Tibial nerve (tissue), 4 donors: ENCODE measurements around the gene AHNAK. TPM values are rescaled to one million over a fixed set of nuclear protein-coding genes. Genes with fewer than 3 reads are reported as not detected.

ENCODE experiments used
- DNase-seq, 2 donors: peaks; one replicate each; pipeline ENCODE4 v3.0.0-alpha.2; 2019; ENCODE audit warnings: low spot score in 2 of 2
- H3K27ac ChIP-seq, 4 donors: fragments of 200-600 bp; sonication (generic) in 3 of 4; one replicate each; pipeline ENCODE4 v1.5.1; 2017 to 2019; ENCODE audit warnings: mild to moderate bottlenecking in 1 of 4
- H3K27me3 ChIP-seq, 2 donors: fragments of 200-600 bp; sonication (generic) in 1 of 2; one replicate each; pipeline versions ENCODE4 v1.5.1 to v1.6.0; 2017 to 2019
- H3K36me3 ChIP-seq, 3 donors: fragments of 200-600 bp; sonication (generic); one replicate each; pipeline ENCODE4 v1.5.1; 2018 to 2019
- H3K4me1 ChIP-seq, 4 donors: fragments of 200-600 bp; sonication (generic) in 3 of 4; one replicate each; pipeline ENCODE4 v1.5.1; 2017 to 2019
- H3K4me3 ChIP-seq, 4 donors: fragments of 200-600 bp; sonication (generic) in 3 of 4; one replicate each; pipeline ENCODE4 v1.5.1; 2017 to 2019; ENCODE audit warnings: mild to moderate bottlenecking in 1 of 4, moderate library complexity in 1 of 4
- H3K9me3 ChIP-seq, 4 donors: fragments of 200-600 bp; sonication (generic) in 3 of 4; one replicate each; pipeline ENCODE4 v1.5.1; 2017 to 2019
- CTCF ChIP-seq, 5 experiments: fragments of 200-600 bp in 3 of 5; fragments of 450-650 bp in 2 of 5; sonication (generic) in 3 of 5; IDR thresholded peaks; one replicate each; pipeline ENCODE4 v1.5.1; 2016 to 2019; ENCODE audit warnings: antibody characterized with exemption in 5 of 5, mild to moderate bottlenecking in 3 of 5, moderate library complexity in 2 of 5
- EP300 ChIP-seq, 2 donors: sonication (generic); formaldehyde crosslinking; IDR thresholded peaks; one replicate each; pipeline ENCODE4 v1.6.1; 2017; ENCODE audit warnings: antibody characterized with exemption in 2 of 2, mild to moderate bottlenecking in 1 of 2
- POLR2A ChIP-seq, 2 donors: fragments of 450-650 bp; IDR thresholded peaks; one replicate each; pipeline ENCODE4 v1.6.1; 2017; ENCODE audit warnings: antibody characterized with exemption in 2 of 2, mild to moderate bottlenecking in 2 of 2, moderate library complexity in 2 of 2
- WGBS, 2 donors: methylation state at CpG; one replicate each; pipeline ENCODE4 v1.1.5; 2018; 5-methylcytosine and 5-hydroxymethylcytosine counted together
- total RNA-seq, 4 donors: library from RNA; depleted of rRNA; stranded (reverse); fragments of >200 nt; gene quantifications; one replicate each; pipeline ENCODE4 v1.1.0, GENCODE V29; 2016

The AHNAK gene
- total RNA-seq, 4 donors from 2014 or later = 1,417 to 3,061 (median 2,562) TPM

- H3K9me3 ChIP-seq = no peaks in the 10 kb centered on the region
- H3K36me3 ChIP-seq = peaks cover 0 to 12% (median 0%) of the 10 kb centered on the region in 3 donors
- no peaks in the 10 kb centered on the region for H3K27me3 ChIP-seq
- peaks cover 0 to 22% (median 7%) of the 10 kb centered on the region in 4 donors for H3K4me1 ChIP-seq
- no peak overlapping the region for H3K4me3 ChIP-seq
- H3K27ac ChIP-seq = no peak overlapping the region
- no peak for DNase-seq
- TF ChIP-seq EP300 (IDR thresholded peaks at IDR 0.05) (no peak), POLR2A (IDR thresholded peaks at IDR 0.05) (no peak), CTCF (IDR thresholded peaks at IDR 0.05) (no peak)
- WGBS, 2 donors = 94% methylated on average over 4 to 5 of the region's 5 CpGs
These were observed 68.7 kb downstream of the AHNAK start for GRCh38 chr11:62477927-62478326.

- peak overlapping the region; percentile 14 to 90 (median 53) for H3K27ac ChIP-seq
- H3K9me3 ChIP-seq = no peaks in the 10 kb centered on the region
- no peaks in the 10 kb centered on the region for H3K27me3 ChIP-seq
- no peak for DNase-seq
- peaks cover 0 to 16% (median 5%) of the 10 kb centered on the region in 4 donors for H3K4me1 ChIP-seq
- H3K4me3 ChIP-seq = no peak overlapping the region
- H3K36me3 ChIP-seq = peaks cover 0 to 9% (median 0%) of the 10 kb centered on the region in 3 donors
- TF ChIP-seq EP300 (IDR thresholded peaks at IDR 0.05) (no peak), CTCF (IDR thresholded peaks at IDR 0.05) (no peak), POLR2A (IDR thresholded peaks at IDR 0.05) (no peak)
- 47 to 56% methylated on average over 9 of the region's 9 CpGs for WGBS, 2 donors
These were observed 74.3 kb downstream of the AHNAK start for GRCh38 chr11:62472063-62472884.

GRCh38 chr11:62471603-62472002 lies 75.0 kb downstream of the AHNAK start:
- H3K27ac ChIP-seq = peak overlapping the region; percentile 14 to 90 (median 53)
- H3K27me3 ChIP-seq = no peaks in the 10 kb centered on the region
- peaks cover 0 to 5% (median 0%) of the 10 kb centered on the region in 3 donors for H3K36me3 ChIP-seq
- peaks cover 0 to 16% (median 5%) of the 10 kb centered on the region in 4 donors for H3K4me1 ChIP-seq
- H3K9me3 ChIP-seq = no peaks in the 10 kb centered on the region
- no peak for TF ChIP-seq POLR2A (IDR thresholded peaks at IDR 0.05)
- TF ChIP-seq EP300 (IDR thresholded peaks at IDR 0.05) = no peak
- no peak for TF ChIP-seq CTCF (IDR thresholded peaks at IDR 0.05)
- no peak overlapping the region for H3K4me3 ChIP-seq
- no peak for DNase-seq
- WGBS, 2 donors = 97 to 98% methylated on average over 7 of the region's 7 CpGs

- Histone ChIP-seq H3K27me3 (no peaks in the 10 kb centered on the region), H3K4me3 (no peak overlapping the region), H3K36me3 (no peaks in the 10 kb centered on the region), H3K9me3 (no peaks in the 10 kb centered on the region), H3K27ac (peak overlapping the region in 1 of 4 donors; percentile 33), H3K4me1 (peaks cover 0 to 19% (median 5%) of the 10 kb centered on the region in 4 donors)
- 55 to 65% methylated on average over 2 of the region's 2 CpGs for WGBS, 2 donors
- no peak for TF ChIP-seq CTCF (IDR thresholded peaks at IDR 0.05)
- TF ChIP-seq EP300 (IDR thresholded peaks at IDR 0.05) = no peak
- no peak for TF ChIP-seq POLR2A (IDR thresholded peaks at IDR 0.05)
- no peak for DNase-seq
These were observed 78.0 kb downstream of the AHNAK start for GRCh38 chr11:62468577-62468976.

- Histone ChIP-seq H3K27me3 (no peaks in the 10 kb centered on the region), H3K36me3 (no peaks in the 10 kb centered on the region), H3K4me3 (no peak overlapping the region), H3K4me1 (peaks cover 0 to 27% (median 4%) of the 10 kb centered on the region in 4 donors), H3K9me3 (no peaks in the 10 kb centered on the region), H3K27ac (no peak overlapping the region)
- TF ChIP-seq EP300 (IDR thresholded peaks at IDR 0.05) (no peak), POLR2A (IDR thresholded peaks at IDR 0.05) (no peak)
- no peak for DNase-seq
- WGBS, 2 donors = 89 to 93% methylated on average over 2 of the region's 2 CpGs
These were observed 80.2 kb downstream of the AHNAK start for GRCh38 chr11:62466444-62466843.
